Pulmonary artery endothelial cell (primary cell): ENCODE results near the gene BLZF1. TPM values are rescaled to one million over a fixed set of nuclear protein-coding genes. Genes with fewer than 3 reads are reported as not detected.

Experiments used
- total RNA-seq: library from RNA; depleted of rRNA; stranded (reverse); fragments of >200 nt; gene quantifications from 2 replicates; pipeline ENCODE4 v1.2.3, GENCODE V29; 2014

Gene BLZF1
- total RNA-seq, 1 donor from 2014 or later, result 21.2 TPM

Other genes with a start within 250 kb of the BLZF1 start
- 20.3 and 30.8 TPM in 2 replicates for gene NME7, start 398 bp upstream of the BLZF1 start, total RNA-seq
- gene CCDC181, start 59.3 kb downstream of the BLZF1 start, total RNA-seq, result 0.74 and 0.86 TPM in 2 replicates
- 8.8 and 11.2 TPM in 2 replicates for gene SLC19A2, start 117.7 kb downstream of the BLZF1 start, total RNA-seq
- gene F5, start 218.3 kb downstream of the BLZF1 start, total RNA-seq, result 0.04 and 0.13 TPM in 2 replicates